Gastrocnemius medialis (tissue), 4 donors: Measurements from ENCODE around the gene PLIN4.
"Not testable (repeated sequence)": the region's sequence is repeated elsewhere in the genome, so short reads cannot be mapped to it uniquely, and the experiment has no call there.

Experiments used
- POLR2A ChIP-seq, 2 donors: fragments of 450-650 bp; IDR thresholded peaks; one replicate each; pipeline ENCODE4 v1.6.1; 2017; ENCODE audit warnings: antibody characterized with exemption in 2 of 2, mild to moderate bottlenecking in 2 of 2, moderate library complexity in 2 of 2
- TF ChIP-seq, protein P1 (sequence below), 5 experiments: fragments of 450-650 bp in 3 of 5; fragments of 200-600 bp in 2 of 5; sonication (generic) in 2 of 5; IDR thresholded peaks in 4 of 5; conservative IDR thresholded peaks in 1 of 5; 1 replicate in 4 of 5; 2 replicates in 1 of 5; pipeline ENCODE4 v1.5.1; 2016 to 2019; ENCODE audit warnings: antibody characterized with exemption in 5 of 5, mild to moderate bottlenecking in 3 of 5, moderate library complexity in 3 of 5

DNA sequence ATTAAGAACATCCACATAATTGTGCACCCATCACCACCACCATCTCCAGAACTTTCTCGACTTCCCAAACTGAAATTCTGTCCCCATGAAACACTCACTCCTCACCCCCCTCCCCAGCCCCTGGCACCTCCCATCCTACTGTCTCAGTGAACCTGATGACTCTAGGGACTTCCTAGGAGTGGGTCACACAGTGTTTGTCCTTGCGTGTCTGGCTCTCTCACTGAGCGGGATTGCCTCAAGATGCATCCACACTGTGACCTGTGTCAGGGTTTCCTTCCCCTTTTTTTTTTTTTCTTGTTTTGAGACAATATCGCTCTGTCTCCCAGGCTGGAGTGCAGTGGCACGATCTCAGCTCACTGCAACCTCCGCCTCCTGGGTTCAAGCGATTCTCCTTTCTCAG, 43.8 kb upstream of the PLIN4 start:
- TF ChIP-seq, protein P1, sequence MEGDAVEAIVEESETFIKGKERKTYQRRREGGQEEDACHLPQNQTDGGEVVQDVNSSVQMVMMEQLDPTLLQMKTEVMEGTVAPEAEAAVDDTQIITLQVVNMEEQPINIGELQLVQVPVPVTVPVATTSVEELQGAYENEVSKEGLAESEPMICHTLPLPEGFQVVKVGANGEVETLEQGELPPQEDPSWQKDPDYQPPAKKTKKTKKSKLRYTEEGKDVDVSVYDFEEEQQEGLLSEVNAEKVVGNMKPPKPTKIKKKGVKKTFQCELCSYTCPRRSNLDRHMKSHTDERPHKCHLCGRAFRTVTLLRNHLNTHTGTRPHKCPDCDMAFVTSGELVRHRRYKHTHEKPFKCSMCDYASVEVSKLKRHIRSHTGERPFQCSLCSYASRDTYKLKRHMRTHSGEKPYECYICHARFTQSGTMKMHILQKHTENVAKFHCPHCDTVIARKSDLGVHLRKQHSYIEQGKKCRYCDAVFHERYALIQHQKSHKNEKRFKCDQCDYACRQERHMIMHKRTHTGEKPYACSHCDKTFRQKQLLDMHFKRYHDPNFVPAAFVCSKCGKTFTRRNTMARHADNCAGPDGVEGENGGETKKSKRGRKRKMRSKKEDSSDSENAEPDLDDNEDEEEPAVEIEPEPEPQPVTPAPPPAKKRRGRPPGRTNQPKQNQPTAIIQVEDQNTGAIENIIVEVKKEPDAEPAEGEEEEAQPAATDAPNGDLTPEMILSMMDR (IDR thresholded peaks at IDR 0.05 in 4 of 5, conservative IDR thresholded peaks at IDR 0.05 in 1 of 5) = not testable (repeated sequence)
- TF ChIP-seq POLR2A (IDR thresholded peaks at IDR 0.05) = not testable (repeated sequence)
